Left ventricle myocardium inferior (tissue), 1 donor: ENCODE measurements around the gene TBC1D22A. TPM values are rescaled to one million over a fixed set of nuclear protein-coding genes. Genes with fewer than 3 reads are reported as not detected.

Experiments used
- DNase-seq: peaks from one replicate; pipeline ENCODE4 v3.0.0-alpha.2; 2020
- H3K27ac ChIP-seq: fragments of 200-600 bp; replicated peaks from 2 replicates; pipeline ENCODE4 v1.8.0; 2021
- H3K27me3 ChIP-seq: fragments of 200-600 bp; 2 replicates; pipeline ENCODE4 v1.8.0; 2021; ENCODE audit warnings: low read depth
- H3K36me3 ChIP-seq: fragments of 200-600 bp; 2 replicates; pipeline ENCODE4 v1.8.0; 2021
- H3K4me1 ChIP-seq: fragments of 200-600 bp; 2 replicates; pipeline ENCODE4 v1.8.0; 2021
- H3K4me3 ChIP-seq: fragments of 200-600 bp; 2 replicates; pipeline ENCODE4 v1.8.0; 2021; ENCODE audit warnings: mild to moderate bottlenecking, moderate library complexity
- H3K9me3 ChIP-seq: fragments of 200-600 bp; replicated peaks from 2 replicates; pipeline ENCODE4 v1.8.0; 2021
- intact Hi-C: fragments of 100-400 bp; cut with micrococcal nuclease; formaldehyde crosslinking; loops from one replicate; pipeline ENCODE4 v1.11.0; 2022
- total RNA-seq: library from RNA; stranded (reverse); fragmentation: NEBNext Ultra II Directional; extraction: Animal tissue kit (Norgen Biotek cat#: 25700); gene quantifications from one replicate; pipeline ENCODE4 v1.2.1, GENCODE V29; 2021
- TF ChIP-seq, protein P1 (sequence below): fragments of 200-600 bp; IDR thresholded peaks from 2 replicates; pipeline ENCODE4 v1.8.0; 2021; ENCODE audit warnings: antibody characterized with exemption, mild to moderate bottlenecking, borderline replicate concordance
- donor health status: DM: no; HTN: yes; CAD: no; lungs with severe emphysema.

The TBC1D22A gene
- total RNA-seq, 1 donor from 2014 or later = 16.2 TPM

DNA sequence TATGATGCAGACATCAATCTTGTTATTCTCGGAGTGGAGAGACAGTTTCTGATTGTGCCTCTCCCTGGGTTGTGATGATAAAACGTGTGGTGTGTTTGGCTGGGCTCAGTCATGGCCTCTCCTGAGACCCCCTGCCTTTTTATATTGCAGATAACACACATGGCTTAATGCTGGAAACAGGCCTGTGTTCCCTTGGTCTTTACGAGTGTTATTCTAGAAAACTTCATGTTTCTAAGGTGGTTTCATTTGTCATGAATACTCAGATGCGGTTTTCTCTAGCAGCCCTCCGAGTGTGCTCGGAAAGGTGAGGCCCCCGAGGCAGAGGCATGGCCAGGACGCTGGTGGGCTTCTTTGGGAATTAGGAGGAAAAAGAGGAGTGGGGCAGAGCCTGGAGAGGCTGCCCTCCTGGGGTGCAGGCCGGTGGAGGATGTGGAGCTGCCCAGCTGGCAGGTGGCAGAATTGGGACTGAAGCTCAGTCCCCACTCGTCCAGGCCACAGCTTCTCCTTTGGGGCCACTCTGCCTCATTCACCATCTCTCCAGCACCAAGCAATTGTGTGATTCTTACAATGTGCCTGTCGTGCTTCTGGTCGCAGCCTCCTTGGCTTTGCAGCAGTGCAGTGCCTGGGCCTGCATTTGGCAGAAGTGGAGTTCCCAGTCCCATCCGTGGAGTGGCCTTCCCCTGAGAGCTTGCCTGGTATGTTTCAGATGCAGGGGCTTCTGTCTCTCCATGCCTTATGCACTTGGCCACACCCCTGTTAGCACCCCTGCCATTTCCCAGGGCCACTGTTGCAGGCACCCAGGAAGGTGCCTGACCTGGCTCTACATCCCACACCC, 309.6 kb downstream of the TBC1D22A start:
- DNase-seq = no peak
- Histone ChIP-seq H3K27ac (no peak overlapping the region), H3K9me3 (peaks cover 38% of the 10 kb centered on the region), H3K36me3 (peaks cover 22% of the 10 kb centered on the region), H3K27me3 (no peaks in the 10 kb centered on the region), H3K4me3 (no peak overlapping the region), H3K4me1 (peaks cover 3% of the 10 kb centered on the region)
- TF ChIP-seq, protein P1, sequence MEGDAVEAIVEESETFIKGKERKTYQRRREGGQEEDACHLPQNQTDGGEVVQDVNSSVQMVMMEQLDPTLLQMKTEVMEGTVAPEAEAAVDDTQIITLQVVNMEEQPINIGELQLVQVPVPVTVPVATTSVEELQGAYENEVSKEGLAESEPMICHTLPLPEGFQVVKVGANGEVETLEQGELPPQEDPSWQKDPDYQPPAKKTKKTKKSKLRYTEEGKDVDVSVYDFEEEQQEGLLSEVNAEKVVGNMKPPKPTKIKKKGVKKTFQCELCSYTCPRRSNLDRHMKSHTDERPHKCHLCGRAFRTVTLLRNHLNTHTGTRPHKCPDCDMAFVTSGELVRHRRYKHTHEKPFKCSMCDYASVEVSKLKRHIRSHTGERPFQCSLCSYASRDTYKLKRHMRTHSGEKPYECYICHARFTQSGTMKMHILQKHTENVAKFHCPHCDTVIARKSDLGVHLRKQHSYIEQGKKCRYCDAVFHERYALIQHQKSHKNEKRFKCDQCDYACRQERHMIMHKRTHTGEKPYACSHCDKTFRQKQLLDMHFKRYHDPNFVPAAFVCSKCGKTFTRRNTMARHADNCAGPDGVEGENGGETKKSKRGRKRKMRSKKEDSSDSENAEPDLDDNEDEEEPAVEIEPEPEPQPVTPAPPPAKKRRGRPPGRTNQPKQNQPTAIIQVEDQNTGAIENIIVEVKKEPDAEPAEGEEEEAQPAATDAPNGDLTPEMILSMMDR = no peak
- intact Hi-C loops = no loop called here

DNA sequence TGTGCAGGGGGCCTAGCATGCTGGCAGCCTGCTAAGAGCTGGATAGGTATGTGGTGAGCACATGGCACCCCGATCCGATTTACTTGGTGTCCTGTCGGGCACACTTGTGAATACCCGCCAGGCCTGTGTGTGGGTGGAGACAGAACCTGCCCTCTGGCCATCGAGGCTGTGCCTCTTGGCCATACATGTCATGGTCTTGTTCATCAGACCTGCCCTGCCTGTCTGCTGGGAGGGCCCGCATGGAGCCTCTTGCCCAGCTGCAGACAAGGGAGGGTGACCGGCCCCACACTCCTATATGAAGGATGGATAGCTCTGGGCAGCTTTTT, 310.2 kb downstream of the TBC1D22A start:
- no peak overlapping the region for H3K27ac ChIP-seq
- no peak for DNase-seq
- no peaks in the 10 kb centered on the region for H3K27me3 ChIP-seq
- peaks cover 38% of the 10 kb centered on the region for H3K9me3 ChIP-seq
- TF ChIP-seq, protein P1 = no peak
- intact Hi-C loops = no loop called here
- no peak overlapping the region for H3K4me3 ChIP-seq
- H3K4me1 ChIP-seq = peaks cover 3% of the 10 kb centered on the region
- peaks cover 22% of the 10 kb centered on the region for H3K36me3 ChIP-seq

- TF ChIP-seq, protein P1 = no peak
- H3K4me3 ChIP-seq = no peak overlapping the region
- H3K27ac ChIP-seq = no peak overlapping the region
- no peaks in the 10 kb centered on the region for H3K4me1 ChIP-seq
- H3K9me3 ChIP-seq = peaks cover 38% of the 10 kb centered on the region
- DNase-seq = no peak
- intact Hi-C loops = no loop called here
- peaks cover 26% of the 10 kb centered on the region for H3K36me3 ChIP-seq
- no peaks in the 10 kb centered on the region for H3K27me3 ChIP-seq
Measured at GRCh38 chr22:47073075-47073474, 310.6 kb downstream of the TBC1D22A start.

DNA sequence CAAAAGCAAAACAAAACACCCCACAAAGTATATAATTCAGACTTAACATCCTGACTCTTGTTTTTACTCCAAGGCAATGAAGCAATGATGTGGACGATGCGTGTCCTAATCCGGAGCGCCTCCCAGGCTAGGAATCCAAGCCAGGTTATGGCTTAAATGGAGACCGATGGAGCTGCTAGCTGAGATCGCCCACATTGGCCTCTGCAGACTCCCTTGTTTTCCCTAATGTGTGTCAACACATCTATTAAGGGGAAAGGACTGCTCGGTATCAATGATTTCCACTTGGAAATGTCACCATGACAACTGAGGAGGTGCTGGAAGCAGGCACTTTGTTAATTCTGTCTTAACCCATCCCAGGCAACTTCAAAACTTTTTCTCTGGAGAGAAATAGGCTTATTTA, 311.7 kb downstream of the TBC1D22A start:
- intact Hi-C loops = no loop called here
- no peaks in the 10 kb centered on the region for H3K27me3 ChIP-seq
- DNase-seq = no peak
- H3K4me3 ChIP-seq = no peak overlapping the region
- H3K4me1 ChIP-seq = no peaks in the 10 kb centered on the region
- H3K9me3 ChIP-seq = peaks cover 38% of the 10 kb centered on the region
- TF ChIP-seq, protein P1 = no peak
- H3K27ac ChIP-seq = no peak overlapping the region
- H3K36me3 ChIP-seq = peaks cover 26% of the 10 kb centered on the region

- H3K27me3 ChIP-seq = no peaks in the 10 kb centered on the region
- no peak overlapping the region for H3K4me3 ChIP-seq
- intact Hi-C loops = no loop called here
- TF ChIP-seq, protein P1 = no peak
- H3K27ac ChIP-seq = no peak overlapping the region
- H3K4me1 ChIP-seq = no peaks in the 10 kb centered on the region
- peaks cover 26% of the 10 kb centered on the region for H3K36me3 ChIP-seq
- no peak for DNase-seq
- H3K9me3 ChIP-seq = peaks cover 47% of the 10 kb centered on the region
Measured at GRCh38 chr22:47075568-47075967, 313.1 kb downstream of the TBC1D22A start.
